HFFc6 (cell line): ENCODE data around the gene NEK7. TPM values are rescaled to one million over a fixed set of nuclear protein-coding genes. Genes with fewer than 3 reads are reported as not detected.

Experiments used
- DNase-seq: peaks from one replicate; pipeline ENCODE4 v3.0.0-alpha.2; 2018
- H3K27ac Mint-ChIP-seq: 2 replicates; pipeline ENCODE4 v1.8.0; 2020; ENCODE audit warnings: mild to moderate bottlenecking, mixed read lengths
- H3K27me3 Mint-ChIP-seq: 2 replicates; pipeline ENCODE4 v1.8.0; 2021; ENCODE audit warnings: mild to moderate bottlenecking, moderate library complexity, mixed read lengths; ENCODE audit not compliant: insufficient read depth
- H3K36me3 Mint-ChIP-seq: 2 replicates; pipeline ENCODE4 v1.8.0; 2021; ENCODE audit warnings: low read depth, mixed read lengths
- H3K4me1 Mint-ChIP-seq: 2 replicates; pipeline ENCODE4 v1.8.0; 2020; ENCODE audit warnings: low read depth, mixed read lengths
- H3K4me3 Mint-ChIP-seq: 2 replicates; pipeline ENCODE4 v1.8.0; 2020; ENCODE audit warnings: mild to moderate bottlenecking, moderate library complexity, mixed read lengths
- H3K9me3 Mint-ChIP-seq: 2 replicates; pipeline ENCODE4 v1.8.0; 2020; ENCODE audit warnings: mild to moderate bottlenecking, mixed read lengths
- CTCF ChIP-seq: fragments of 200-600 bp; sonication (generic); IDR thresholded peaks from 2 replicates; pipeline ENCODE4 v1.5.0; 2021; ENCODE audit warnings: antibody characterized with exemption, mild to moderate bottlenecking
- total RNA-seq, 6 experiments: library from RNA; stranded (reverse); fragmentation: NEBNext Ultra II Directional; extraction: Animal tissue kit (Norgen Biotek cat#: 25700); gene quantifications; 2 replicates in 1 of 6; 3 replicates in 5 of 6; pipeline ENCODE4 v1.2.3, GENCODE V29; 2021

NEK7 gene
- total RNA-seq, 6 experiments from 2014 or later = 452 to 692 (median 485) TPM

DNA sequence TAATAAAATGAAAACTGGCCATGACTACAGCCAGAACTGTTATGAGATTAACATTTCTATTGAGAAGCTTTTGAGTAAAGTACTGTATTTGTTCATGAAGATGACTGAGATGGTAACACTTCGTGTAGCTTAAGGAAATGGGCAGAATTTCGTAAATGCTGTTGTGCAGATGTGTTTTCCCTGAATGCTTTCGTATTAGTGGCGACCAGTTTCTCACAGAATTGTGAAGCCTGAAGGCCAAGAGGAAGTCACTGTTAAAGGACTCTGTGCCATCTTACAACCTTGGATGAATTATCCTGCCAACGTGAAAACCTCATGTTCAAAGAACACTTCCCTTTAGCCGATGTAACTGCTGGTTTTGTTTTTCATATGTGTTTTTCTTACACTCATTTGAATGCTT, 164.0 kb downstream of the NEK7 start:
- DNase-seq = no peak
- no peak for TF ChIP-seq CTCF
- Mint-ChIP-seq H3K9me3 (peaks cover 11% of the 10 kb centered on the region), H3K27me3 (peaks cover 38% of the 10 kb centered on the region), H3K27ac (peak overlapping the region; percentile 54), H3K4me1 (peaks cover 63% of the 10 kb centered on the region), H3K4me3 (peak overlapping the region; percentile 27; the same call in 1 of the 2 replicates), H3K36me3 (peaks cover 69% of the 10 kb centered on the region)

DNA sequence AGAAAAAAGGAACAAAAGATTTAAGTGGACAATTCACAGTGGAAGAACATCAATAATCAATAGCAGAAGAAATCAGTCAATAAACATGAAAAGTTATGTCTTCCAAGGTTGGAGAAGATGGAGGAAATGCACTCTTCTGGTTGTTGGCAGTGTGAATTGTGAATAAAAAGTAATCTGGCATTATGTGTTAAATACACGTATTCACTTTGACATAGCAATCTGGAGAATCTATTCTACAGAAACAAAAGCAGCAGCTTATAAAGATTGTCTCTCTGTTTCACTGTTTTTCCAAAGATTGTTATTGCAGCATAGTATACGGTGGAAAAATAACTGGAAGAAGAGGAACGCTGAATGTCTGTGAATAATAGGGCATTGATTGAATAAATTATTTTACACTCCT, 169.4 kb downstream of the NEK7 start:
- no peak for TF ChIP-seq CTCF
- Mint-ChIP-seq H3K27ac (peak overlapping the region; percentile 27), H3K27me3 (peaks cover 63% of the 10 kb centered on the region), H3K4me3 (peak overlapping the region; percentile 29; the same call in 1 of the 2 replicates), H3K9me3 (peaks cover 27% of the 10 kb centered on the region), H3K4me1 (peaks cover 37% of the 10 kb centered on the region), H3K36me3 (peaks cover 26% of the 10 kb centered on the region)
- no peak for DNase-seq

DNA sequence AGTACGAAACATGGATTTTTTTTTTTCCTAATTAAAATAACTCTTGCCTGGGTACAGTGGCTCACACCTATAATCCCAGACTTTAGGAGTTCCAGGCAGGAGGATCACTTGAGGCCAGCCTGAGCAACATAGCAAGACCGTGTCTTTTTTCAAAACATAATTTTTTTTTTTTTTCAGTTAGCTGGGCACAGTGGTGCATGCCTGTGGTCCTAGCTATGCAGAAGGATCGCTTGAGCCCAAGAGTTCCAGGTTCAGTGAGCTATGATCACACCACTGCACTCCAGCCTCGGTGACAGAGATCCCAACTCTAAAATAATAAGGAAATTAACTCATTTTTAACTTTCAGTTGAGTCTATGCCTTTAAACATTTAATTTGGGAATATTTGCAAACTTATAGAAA, 170.1 kb downstream of the NEK7 start:
- no peak for DNase-seq
- no peak for TF ChIP-seq CTCF
- H3K4me3 Mint-ChIP-seq = peak overlapping the region; percentile 9; the same call in 1 of the 2 replicates
- H3K27ac Mint-ChIP-seq = no peak overlapping the region
- peaks cover 27% of the 10 kb centered on the region for H3K9me3 Mint-ChIP-seq
- peaks cover 40% of the 10 kb centered on the region for H3K4me1 Mint-ChIP-seq
- H3K36me3 Mint-ChIP-seq = peaks cover 23% of the 10 kb centered on the region
- H3K27me3 Mint-ChIP-seq = peaks cover 66% of the 10 kb centered on the region

DNA sequence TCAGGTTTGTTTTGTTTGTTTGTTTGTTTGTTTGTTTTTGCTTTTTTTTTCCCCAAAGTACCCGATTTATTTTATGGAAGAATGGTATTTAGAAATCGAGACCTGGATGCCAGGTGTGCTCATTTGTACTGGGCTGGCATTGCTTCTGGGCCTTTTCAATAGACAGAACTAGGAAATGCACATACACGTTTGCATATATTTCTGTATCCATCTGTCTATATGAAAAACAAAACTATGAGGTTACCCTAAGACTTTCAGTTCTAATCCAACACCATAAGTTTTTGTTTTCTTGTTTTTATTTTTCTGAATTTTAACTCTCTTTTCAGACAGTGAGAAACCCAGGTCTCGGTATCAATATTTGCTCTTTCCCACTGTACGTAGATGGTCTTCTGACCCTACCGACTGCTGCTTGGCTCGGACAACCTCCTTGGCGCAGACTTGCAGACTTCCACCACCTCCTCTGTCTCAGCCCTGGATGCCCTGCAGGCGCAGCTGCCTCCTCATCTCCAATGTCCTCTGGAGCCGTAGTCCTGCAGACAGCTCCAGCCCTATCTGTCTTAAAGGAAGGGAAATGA, 171.7 kb downstream of the NEK7 start:
- peaks cover 63% of the 10 kb centered on the region for H3K27me3 Mint-ChIP-seq
- no peak for DNase-seq
- no peak for TF ChIP-seq CTCF
- peak overlapping the region; percentile 49 for H3K27ac Mint-ChIP-seq
- H3K4me1 Mint-ChIP-seq = peaks cover 51% of the 10 kb centered on the region
- H3K4me3 Mint-ChIP-seq = peak overlapping the region; percentile 21; the same call in 1 of the 2 replicates
- H3K36me3 Mint-ChIP-seq = peaks cover 12% of the 10 kb centered on the region
- peaks cover 27% of the 10 kb centered on the region for H3K9me3 Mint-ChIP-seq

- Mint-ChIP-seq H3K4me1 (peaks cover 43% of the 10 kb centered on the region), H3K9me3 (peaks cover 18% of the 10 kb centered on the region), H3K27me3 (peaks cover 50% of the 10 kb centered on the region), H3K4me3 (peak overlapping the region; percentile 39; the same call in 1 of the 2 replicates), H3K36me3 (peaks cover 5% of the 10 kb centered on the region), H3K27ac (peak overlapping the region; percentile 39)
- DNase-seq = no peak
- no peak for TF ChIP-seq CTCF
Observed at GRCh38 chr1:198330982-198331615, 174.3 kb downstream of the NEK7 start.
